ENCODE data around the gene MMS22L.
A peak's percentile ranks its signal among the peaks of the same experiment; 100 is the strongest.
"Not testable (repeated sequence)": the region's sequence is repeated elsewhere in the genome, so short reads cannot be mapped to it uniquely, and the experiment has no call there.

Gene MMS22L

GRCh38 chr6:97231911-97232310 lies 51.1 kb downstream of the MMS22L start:
- no peak for DNase-seq

GRCh38 chr6:97222903-97223302 lies 60.1 kb downstream of the MMS22L start:
- no peak for DNase-seq

DNA sequence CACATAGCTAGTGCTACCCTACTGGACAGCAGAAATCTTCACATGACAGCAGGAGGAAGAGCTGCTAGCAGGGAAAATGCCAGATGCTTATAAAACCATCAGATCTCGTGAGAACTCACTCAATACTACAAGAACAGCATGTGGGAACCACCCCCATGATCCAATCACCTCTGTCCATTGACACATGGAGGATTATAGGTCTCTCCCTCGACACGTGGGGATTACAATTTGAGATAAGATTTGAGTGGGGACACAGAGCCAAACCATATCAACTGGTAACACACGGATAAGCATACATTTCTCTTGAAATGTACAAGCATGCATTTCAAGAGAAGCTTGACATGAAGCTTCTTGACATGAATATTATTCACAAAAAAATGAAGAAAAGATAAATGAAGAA lies 64.1 kb downstream of the MMS22L start:
- DNase-seq: no peak

- DNase-seq: peak; percentile 24
Observed at GRCh38 chr6:97215157-97215769, 67.8 kb downstream of the MMS22L start.

DNA sequence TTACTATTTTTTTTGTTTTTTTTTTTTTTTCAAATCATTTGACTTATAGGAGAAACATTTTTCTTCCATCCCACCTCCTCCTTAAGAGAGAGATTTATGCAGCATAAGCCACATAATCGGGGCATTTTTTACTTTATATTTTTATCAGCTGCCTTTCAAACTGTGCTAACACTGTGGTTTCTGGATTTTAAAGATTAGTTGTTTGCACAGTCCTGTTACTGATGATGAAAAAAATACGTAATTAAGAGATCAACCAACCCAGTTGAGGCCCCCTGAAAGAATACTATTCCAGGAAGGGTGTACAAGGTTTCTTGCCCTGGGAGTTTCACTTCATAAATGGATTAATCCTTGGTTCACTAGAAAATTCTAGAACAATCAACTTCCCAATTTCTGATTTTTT lies 68.3 kb downstream of the MMS22L start:
- DNase-seq: no peak

GRCh38 chr6:97207383-97207782 lies 75.6 kb downstream of the MMS22L start:
- no peak for DNase-seq

DNA sequence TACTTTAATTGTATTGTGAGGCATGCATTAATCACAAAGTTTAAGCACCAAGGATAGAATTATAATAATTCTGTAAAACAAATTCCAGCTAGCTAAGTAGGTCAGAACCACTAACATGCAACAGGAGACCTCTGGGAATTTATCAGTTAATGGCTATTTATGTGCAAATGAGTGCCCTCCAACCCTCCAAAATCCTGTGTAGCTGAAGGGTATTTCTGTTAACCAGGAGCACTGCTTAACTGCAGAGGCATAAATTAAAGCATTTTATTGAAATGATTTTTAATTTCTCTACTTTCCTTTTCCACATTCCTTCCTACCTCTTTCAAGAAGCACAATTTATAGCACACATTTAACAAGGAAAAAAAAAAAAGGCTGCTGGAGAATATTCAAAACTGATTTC lies 77.0 kb downstream of the MMS22L start:
- no peak for DNase-seq

- DNase-seq: no peak
Observed at GRCh38 chr6:97203343-97203742, 79.7 kb downstream of the MMS22L start.

- DNase-seq: no peak
Observed at GRCh38 chr6:97198046-97198565, 84.9 kb downstream of the MMS22L start.

- no peak for DNase-seq
Observed at GRCh38 chr6:97195117-97195516, 87.9 kb downstream of the MMS22L start.

DNA sequence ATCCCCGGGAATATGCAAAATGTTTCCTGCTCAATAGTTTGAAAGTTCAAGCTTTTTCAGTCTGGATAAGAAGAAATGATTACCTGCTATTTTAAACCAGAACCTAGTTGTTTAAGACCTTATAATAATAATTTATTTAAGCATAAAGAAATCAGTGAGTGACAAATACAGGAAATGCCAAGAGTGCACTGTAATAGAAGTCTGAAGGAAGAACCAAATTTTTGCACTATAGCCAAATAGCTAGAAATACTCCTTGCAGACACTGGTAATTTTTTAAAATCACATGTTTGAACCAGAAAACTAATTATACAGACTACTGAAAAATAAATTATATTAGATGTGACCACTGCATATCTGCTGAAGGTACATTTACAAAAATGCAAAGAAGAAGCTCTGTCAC lies 93.2 kb downstream of the MMS22L start:
- DNase-seq: no peak

DNA sequence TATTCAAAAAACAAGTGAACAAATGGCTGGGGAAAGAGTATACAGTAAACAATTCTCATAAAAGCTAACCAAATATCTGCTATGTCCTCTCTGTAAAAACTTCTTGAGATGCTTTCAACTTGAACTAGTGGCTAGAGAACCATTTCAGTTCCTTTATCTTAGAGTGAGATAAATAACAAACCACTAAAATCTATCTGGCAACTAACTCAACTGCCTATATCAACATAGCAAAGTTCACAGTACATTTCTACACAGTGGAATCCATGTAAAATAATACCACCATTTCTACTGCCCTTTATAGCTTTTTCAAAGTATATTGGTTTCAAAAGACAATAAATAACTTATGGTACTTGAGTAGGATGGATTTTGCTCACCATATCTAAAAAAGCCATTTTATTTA lies 95.1 kb downstream of the MMS22L start:
- no peak for DNase-seq

GRCh38 chr6:97186416-97186999 lies 96.5 kb downstream of the MMS22L start:
- peak; percentile 69 for DNase-seq

DNA sequence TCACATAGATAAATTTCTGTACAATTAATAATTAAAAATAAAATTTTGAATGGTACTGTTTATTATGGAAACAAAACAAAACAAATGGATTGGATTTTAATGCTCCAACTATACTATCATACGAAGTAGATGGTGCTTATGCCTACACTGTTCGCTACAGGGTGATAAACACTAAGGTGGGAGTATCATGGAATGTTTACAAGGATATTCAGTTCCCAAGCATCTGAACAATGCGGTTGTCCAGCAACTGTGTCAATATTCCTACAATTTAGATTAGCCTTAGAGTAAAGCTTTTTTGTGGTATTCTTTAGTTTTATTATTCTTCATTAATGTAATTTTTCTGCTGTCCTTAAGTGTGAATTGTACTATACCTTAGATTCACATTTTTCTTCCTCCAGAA lies 105.1 kb downstream of the MMS22L start:
- no peak for DNase-seq

DNA sequence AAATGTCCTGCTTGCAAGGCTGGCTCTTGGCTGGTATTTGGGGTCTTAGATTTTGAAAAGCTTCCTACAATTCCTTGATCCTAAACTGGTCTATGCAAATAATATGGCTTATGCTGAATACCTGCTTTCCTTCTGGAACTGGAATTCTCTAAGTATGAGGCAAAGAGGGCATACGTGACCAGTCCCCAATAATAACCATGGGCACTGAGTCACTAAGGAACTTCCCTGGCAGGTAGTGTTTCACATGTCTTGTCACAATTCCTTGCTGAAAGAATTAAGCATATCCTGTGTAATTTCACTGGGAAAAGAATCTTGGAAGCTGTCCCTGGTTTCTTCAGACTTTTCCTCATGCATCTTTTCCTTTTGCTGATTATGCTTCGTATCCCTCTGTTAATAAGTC lies 106.5 kb downstream of the MMS22L start:
- no peak for DNase-seq

DNA sequence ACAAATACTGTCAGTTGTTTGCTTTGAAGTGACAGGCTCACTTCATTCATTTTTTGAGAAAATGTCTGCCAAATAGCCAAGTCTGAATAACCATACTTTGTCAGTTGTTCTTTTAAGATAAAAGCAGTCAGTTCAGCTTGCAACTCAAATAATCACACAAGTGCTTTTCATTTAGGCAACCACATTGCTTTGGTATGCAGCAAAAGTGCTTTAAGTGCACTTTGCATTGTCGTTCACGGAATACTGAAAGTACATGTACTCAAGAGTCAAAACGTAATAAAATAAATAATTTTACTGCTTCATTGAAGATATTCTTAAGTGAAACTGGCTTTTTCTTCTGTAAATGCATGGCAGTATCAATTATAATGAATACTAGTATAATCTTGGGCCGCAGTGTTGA lies 107.2 kb downstream of the MMS22L start:
- DNase-seq: no peak

DNA sequence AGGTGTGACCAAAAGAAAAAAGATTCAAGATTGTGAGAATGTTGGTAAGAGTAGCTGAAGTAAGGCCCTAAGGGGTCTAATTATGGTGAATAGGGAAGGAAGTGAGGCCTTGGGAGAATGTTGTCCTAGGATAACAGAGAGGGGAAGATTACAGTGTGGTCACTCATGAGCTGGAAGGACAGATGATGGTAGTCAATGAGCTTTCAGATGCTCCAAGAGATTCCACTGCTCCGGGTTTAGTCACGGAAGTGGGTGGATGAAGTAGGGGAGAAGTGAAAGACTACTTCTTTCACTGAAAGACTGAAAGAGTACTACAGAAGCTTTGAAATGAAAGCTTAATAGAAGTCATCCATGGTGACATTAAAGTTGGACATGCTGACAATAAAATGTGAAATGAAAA lies 108.5 kb downstream of the MMS22L start:
- DNase-seq: no peak

DNA sequence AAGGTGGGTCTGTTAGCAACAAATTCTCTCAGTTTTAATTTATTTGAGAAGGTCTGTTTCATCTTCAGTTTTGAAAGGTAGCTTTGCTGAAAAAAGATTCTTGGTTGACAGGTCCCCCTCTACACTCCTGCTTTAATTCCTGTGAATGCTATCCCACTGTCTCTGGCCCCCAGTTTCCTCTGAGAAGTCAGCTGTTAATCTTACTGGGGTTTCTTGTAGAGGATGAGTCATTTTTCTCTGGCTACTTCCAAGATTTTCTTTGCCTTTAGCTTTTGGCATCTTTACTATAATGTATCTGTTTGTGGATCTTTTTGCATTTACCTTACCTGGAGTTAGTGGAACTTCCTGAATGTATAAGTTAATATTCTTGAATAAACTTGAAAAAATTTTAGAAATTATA lies 122.7 kb downstream of the MMS22L start:
- no peak for DNase-seq

DNA sequence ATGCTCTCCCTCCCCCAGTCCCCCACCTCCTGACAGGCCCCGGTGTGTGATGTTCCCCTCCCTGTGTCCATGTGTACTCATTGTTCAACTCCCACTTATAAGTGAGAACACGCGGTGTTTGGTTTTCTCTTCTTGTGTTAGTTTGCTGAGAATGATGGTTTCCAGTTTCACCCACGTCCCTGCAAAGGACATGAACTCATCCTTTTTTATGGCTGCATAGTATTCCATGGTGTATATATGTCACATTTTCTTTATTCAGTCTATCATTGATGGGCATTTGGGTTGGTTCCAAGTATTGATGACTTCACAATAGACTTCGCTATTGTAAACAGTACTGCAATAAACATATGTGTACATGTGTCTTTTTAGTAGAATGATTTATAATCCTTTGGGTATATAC lies 127.6 kb downstream of the MMS22L start:
- DNase-seq: not testable (repeated sequence)

- no peak for DNase-seq
Observed at GRCh38 chr6:97154015-97154414, 129.0 kb downstream of the MMS22L start.

DNA sequence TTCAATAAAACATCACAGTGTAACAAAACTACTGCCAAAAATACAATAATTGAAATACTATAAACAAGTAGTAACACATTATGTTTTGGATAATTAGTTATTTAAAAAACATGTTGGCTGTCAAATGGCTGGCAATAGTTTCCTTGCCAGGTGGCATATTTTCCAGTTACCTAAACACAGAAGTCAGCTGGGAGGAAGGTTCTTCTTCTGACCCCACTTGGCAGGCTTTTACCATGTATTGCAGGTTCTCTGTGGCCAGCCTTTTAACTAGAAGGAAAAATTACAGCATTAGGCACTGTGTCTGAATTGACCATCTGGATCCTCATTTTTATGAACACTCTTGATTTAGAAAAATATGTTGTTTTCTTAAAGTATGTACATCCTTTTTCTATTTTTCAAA lies 131.4 kb downstream of the MMS22L start:
- DNase-seq: no peak

GRCh38 chr6:97150932-97151331 lies 132.1 kb downstream of the MMS22L start:
- DNase-seq: no peak

DNA sequence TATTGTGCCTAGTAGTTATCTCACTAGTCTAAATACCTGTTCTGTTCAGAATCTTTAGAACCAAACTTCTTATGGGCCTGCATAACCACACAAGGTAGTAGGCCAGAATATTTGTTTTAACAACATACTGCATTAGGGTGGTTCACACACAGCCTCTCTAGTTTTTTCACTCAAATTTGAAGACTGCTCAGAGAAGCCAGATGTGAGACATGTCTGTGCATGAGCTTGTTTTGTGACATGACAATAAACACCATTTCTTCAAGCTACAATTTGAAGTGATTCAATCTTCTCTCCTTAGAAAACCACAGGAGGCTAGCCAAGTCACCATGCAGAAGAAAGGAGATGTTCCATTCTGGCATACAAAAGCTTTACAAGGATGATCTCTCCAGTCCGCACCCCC lies 135.6 kb downstream of the MMS22L start:
- no peak for DNase-seq

- DNase-seq: no peak
Observed at GRCh38 chr6:97145691-97146090, 137.3 kb downstream of the MMS22L start.

- no peak for DNase-seq
Observed at GRCh38 chr6:97141756-97142155, 141.3 kb downstream of the MMS22L start.
